ENCODE results near the gene OTOGL.
"Not testable (repeated sequence)": the region's sequence is repeated elsewhere in the genome, so short reads cannot be mapped to it uniquely, and the experiment has no call there.

OTOGL gene, protein sequence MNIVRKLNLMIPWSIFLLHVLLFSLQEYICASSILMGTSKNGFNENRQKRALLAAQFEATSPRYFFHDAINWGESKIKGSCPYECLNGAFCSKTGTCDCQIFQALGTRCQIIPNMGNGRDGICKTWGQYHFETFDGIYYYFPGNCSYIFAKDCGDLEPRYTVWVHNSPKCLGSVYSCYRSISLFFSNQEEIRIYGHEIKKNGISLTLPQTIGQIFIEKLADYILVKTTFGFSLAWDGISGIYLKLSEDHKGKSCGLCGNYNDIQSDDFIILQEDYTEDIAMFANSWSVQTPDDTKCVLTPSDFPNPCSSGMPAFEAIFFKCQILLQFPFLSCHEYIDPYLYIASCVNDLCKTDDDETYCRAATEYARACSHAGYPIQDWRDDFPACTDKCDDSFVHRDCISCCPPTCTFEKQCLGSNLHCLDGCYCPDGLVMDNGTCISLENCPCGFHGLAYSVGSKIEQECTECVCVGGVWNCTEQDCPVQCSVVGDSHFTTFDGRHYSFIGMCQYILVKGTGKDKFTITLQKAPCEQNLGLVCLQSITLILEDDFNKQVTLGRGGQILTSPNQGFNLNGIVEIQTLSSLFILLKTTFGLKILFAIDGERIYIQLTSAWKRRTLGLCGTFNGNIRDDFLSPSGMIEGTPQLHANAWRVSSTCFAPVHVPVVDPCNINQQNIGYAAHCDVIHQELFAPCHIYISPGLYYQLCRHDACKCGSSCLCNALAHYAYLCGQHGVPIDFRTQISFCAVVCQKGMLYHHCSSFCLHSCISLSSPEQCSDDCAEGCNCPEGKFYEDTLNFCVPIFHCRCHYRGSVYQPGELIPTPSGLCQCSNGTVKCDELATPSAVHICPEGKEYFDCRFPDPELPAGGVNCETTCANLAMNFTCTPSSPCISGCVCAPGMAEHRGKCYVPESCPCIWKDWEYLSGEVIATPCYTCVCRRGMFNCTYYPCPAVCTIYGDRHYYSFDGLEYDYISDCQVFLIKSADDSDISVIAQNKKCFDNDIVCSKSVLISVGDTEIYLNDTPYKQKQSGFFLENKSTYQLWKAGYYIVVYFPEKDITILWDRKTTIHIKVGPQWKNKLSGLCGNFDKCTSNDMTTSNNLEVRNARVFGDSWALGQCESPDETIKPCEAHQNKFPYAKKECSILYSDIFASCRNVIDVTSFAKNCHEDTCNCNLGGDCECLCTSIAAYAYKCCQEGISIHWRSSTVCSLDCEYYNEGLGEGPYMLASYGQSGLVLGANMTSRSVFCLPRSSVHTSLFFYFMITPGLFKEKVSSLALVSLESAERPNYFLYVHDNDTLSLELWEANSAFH (N-terminal part only)

DNA sequence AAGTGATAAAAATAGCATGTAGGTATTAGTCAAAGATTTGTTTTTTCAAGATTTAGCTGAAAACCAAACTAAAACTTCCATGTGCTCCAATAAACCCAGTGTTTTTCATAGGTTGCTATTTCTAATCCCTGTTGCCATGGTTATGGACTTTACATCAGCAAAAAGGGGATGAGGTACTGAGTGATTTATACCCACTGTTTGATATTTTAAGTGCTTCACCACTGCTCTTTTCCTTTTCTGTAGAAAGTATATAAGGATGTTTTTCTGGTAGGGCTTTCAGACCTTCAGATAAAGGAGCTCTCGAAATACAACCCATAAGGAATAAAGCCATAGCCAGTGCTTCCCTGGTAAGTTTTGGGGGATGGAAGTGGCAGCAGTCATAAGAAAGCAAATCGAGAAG lies at the start of gene OTOGL:
TSS of gene OTOGL (plus strand) at position 279 of the 400 bp plus-strand sequence. CDS start 109,895 bp downstream, outside the sequence.
- no peak for DNase-seq (ENCODE audit: low spot score)

DNA sequence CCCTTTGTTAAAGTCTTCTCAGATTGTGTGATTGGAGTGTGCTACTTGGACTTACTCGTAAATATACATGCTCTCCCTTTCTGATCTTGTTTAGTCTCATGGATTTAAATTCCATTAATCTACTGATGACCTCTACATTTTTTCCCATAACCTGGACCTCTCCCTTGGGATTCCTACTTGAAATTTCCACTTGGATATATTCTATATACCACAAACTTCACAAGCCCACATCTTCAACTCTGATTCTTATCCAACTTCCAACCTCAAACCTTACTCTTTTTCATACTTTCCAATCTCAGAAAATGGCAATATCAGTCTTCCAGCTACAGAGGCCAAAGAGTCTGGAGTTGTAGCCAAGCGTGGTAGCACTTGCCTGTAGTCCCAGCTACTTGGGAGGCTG lies 49.1 kb upstream of the OTOGL start:
- DNase-seq (ENCODE audit: low spot score): no peak

DNA sequence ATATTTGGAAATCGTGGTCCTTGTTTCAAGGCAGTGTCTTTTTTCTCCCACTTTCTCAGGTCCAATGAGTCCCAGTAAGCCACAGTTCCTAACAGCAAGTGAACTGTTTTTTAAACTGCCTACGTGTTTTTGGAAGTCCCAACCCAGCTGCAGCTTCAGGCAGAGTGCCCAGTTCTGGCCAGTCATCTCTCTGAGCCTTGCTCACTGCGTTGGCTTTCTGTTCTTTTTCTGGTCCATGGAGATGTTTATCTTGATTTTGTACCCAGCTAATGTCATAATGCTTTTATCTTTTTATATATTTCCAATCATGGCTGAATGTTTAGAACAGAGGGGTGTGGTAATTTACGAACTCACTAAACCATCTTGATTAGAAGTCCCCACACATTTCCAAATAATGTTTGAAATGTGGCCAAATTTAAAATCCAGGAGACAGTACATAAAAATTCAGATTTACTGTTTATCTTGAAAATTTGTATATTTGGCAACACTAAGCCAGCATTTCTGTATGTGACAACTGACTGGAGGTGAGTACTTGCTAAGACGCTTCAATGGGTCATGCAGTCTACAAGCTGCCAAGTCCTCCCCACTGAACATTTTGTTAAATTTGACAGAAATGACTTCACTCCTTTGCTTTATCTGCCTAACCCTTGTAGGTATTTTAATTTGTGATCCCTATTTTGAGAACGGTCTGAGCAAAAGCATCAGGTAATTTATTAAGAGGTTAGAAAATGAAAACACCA lies 46.1 kb upstream of the OTOGL start:
- no peak for DNase-seq (ENCODE audit: low spot score)

DNA sequence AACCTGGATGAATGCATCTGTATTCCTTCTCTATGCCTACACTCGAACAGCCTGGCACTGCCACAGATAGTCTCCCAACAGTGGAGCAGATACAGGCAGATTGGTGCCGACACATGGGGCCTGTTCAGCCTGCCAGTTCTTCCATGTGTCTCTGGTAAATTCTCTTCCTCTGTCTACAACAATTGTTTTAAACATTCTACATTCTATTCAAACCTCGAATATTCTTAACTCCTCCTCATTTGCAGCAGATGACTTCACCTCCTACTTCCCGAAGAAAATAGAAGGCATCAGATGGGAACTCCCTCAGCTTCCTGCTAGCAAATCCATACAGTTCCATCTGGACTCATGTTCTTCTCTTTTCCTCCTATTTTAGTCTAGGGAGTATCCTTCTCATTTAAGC lies 43.1 kb upstream of the OTOGL start:
- no peak for DNase-seq (ENCODE audit: low spot score)

DNA sequence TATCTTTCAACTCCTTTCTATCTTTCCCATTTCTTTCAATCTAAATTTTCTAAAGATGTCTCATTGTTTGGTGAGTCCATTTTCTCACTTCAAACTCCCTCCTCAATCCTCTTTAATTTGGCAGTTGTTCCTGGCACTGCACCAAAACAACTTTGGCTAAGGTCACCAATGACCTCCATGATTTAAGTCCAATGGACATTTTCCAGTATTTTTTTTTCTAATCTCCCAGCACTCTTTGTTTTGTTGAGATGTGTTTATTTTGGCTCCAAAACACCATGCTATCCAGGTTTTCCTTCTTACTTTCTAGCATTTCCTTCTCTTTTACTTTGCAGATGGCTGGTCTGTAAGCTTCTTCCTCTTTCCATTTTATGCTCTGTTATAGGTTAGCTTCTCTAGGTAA lies 42.5 kb upstream of the OTOGL start:
- DNase-seq (ENCODE audit: low spot score): no peak

DNA sequence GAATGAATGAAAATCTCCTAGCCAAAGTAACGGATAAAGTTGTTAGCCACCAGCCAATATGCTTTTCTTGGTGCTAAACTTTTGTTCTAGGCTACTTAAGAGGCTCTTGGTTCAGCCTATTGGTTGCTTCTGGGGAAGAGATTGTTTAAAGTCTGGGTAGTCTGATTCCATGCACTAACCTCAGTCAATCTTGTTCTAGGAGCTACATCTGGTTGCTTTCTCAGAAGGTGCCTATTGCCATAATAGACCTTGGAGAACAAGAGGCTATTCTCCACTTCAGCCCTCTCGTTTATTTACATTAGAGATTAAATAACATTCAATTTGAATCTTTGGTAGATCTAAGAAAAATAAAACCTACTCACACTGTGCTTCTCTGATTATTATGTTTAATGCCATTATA lies 40.8 kb upstream of the OTOGL start:
- no peak for DNase-seq (ENCODE audit: low spot score)

DNA sequence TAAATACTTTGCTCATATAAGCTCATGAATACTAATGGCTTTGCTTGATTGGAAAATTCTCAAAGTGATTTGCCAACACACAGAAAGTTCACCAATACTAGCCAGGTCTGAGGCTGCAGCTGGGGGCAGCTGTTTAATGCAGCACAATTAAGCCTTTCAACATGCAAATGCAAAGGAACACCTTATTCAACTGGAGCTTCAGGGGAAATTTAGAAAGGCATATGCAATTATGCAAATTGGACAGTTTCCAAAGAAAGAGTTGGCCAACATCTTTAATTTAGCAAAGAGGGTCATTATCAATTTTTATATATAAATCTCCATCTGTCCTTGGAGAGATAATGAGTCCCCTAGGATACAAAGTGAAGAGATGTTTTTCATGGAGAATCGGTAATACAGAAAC lies 40.2 kb upstream of the OTOGL start:
- no peak for DNase-seq (ENCODE audit: low spot score)

DNA sequence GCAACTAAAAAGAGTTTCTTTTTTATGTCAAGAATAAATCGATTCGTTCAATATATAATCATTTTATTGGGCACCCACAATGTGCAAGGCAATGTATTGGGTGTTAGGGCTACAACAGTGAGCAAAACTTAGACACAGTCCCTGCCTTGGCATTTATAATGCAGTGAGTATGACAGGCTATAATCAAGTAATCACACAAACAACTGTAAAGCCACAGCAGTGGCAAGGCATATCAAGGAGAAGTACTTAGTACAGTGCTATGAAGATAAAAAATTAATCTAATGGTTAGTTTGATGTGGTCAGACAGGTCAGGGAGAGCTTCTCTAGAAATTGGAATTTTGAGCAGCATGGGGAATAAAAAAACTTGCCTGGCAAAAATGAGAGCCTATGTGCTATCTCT lies 39.5 kb upstream of the OTOGL start:
- no peak for DNase-seq (ENCODE audit: low spot score)

DNA sequence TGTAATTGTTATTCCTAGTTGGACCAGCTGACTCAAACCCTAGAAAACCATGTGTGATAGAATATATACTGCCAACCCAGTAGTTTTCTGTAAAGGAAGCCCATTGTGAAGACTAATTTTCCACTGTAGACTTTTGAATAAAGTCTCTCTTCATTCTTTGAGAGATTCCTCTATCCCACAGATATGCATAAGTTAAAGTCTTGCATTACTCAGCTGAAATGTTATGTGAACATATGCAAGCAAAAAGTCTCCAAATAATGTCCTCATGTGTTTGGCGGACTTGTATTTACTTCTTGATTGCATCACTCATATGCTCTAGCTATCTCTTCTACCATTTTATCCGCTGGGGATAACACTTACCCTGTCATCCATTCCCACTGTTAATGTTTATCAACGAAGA lies 35.1 kb upstream of the OTOGL start:
- no peak for DNase-seq (ENCODE audit: low spot score)

DNA sequence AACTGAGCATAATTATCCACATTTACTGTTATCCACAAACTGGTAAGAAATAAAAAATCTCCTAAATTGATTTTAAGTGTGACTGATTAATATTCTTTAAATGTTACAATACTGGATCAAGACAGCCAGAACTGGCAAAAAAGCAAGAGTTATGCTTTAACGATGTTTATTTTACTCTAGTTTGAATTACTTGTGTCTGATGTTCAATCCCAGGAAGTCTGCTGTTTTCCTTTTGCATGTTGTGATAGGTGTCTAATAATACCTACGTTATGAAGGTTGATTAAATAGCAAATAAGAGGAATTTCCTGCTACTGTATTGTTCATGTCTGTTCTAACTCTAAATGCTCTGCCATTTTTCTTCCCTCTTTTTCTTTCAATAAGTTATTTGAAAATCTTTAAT lies 34.4 kb upstream of the OTOGL start:
- no peak for DNase-seq (ENCODE audit: low spot score)

DNA sequence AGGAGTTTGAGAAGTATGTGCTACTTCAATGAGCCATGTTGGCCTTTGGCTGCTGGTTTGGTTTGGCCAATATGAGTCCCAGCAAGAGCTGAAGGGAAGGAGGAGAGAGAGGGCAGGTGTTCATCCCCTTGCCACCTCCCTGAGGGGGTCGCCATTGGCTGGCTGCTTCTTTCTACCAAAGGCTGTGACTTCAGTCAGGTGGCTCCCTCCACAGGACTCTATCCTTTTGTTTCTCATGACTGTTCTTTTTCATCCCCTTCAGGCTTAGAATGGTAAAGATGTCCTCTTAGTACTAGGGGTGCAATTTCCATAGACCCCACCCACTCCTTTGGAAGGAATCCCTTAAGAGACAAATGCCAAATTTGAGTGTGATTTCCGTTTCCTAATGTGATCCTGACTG lies 31.2 kb upstream of the OTOGL start:
- no peak for DNase-seq (ENCODE audit: low spot score)

DNA sequence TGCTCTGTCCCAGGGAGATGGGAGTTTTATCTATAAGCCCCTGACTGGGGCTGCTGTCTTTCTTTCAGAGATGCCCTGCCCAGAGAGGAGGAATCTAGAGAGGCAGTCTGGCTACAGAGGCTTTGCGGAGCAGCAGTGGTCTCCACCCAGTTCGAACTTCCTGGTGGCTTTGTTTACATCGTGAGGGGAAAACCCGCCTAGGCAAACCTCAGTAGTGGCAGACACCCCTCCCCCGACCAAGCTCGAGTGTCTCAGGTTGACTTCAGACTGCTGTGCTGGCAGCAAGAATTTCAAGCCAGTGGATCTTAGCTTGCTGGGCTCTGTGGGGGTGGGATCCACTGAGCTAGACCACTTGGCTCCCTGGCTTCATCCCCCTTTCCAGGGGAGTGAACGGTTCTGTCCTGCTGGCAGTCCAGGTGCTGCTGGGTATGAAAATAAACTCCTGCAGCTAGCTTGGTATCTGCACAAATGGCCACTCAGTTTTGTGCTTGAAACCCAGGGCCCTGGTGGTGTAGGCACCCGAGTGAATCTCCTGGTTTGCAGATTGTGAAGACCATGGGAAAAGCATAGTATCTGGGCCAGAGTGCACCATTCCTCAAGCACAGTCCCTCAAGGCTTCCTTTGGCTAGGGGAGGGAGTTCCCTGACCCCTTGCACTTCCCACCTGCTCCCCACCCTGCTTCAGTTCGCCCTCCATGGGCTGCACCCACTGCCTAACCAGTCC lies 15.3 kb upstream of the OTOGL start:
- DNase-seq (ENCODE audit: low spot score): not testable (repeated sequence)

DNA sequence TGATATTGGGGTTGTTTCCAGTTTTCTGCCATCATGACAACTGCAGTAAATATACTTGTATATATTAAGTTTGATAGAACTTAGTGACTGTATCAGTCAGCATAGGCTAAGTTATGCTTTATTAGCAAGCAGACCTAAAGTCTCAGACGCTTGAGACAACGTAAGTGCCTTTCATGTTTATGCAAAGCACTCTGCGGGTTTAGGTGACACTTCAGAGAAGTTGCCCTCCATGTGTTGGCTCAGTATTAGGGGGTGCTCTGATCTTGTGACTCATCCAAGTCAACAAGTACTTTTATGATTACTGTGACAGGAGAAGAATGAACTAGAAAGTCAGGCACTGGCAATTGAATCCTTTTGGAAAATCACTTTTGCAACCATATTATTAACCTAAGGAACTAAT lies 13.3 kb upstream of the OTOGL start:
- no peak for DNase-seq (ENCODE audit: low spot score)

DNA sequence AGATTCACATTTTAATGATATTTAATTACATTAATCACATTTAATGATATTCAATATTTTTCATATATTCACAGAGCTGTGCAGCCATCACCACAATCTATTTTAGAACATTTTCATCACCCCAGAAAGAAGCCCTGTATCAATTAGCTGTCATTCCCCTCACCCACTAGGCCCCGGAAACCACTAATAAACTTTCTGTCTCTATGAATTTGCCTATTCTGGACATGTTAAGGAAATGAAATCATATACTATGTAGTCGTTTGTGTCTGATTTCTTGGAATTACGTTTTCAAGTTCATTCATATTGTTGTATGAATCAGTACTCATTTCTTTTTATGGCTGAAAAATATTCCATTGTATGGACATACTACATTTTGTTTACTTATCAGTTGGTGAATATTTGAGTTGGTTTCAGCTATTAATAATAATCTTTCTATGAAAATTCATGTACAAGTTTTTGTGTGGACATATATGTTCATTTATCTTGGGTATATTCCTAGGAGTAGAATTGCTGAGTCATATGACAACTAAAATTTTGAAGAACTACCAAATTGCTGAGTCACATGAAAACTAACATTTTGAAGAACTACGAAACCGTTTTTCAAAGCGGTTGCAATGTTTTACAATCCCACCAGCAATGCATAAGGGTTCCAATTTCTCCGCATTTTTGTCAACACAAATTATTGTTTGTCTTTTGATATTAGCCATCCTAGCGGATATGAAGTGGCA lies 11.7 kb upstream of the OTOGL start:
- DNase-seq (ENCODE audit: low spot score): peak; percentile 13

DNA sequence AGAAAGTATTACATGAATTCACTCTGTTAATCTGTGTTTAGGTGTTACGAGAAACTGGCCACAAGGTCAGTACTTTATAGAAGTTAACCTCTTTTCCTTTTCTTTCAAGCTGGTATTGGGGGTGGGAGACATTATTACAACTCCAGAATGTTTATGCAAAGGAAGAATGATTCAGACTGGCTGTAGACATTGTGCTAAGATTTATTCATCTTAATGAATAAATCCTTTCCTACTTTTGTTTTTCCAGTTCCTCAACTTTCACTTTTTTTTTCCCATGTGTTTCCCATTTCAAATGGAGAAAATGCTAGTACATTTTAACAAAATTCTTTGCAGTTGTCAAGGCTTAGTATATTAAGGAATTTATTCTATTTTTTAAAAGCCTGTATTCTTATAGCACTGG lies 1.3 kb downstream of the OTOGL start:
- DNase-seq (ENCODE audit: low spot score): no peak

DNA sequence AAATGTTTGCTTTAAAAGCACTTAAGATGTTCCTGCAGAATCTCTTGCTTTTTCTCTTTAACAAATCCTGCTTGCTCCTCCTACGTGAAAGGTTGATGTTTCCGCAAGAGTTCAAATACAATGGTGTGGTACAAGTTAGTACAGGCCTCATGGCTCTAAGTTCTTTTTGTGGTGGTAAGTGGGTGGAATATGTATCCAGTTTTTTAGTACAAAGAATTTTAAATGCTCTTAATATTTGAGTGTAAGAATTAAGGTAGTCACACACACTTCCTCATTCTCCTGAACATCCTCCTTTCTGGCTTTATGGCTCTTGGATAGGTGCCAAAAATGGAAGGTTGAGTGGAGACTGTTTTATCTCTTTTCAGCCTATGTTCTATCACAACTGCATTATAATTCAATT lies 1.8 kb downstream of the OTOGL start:
- DNase-seq (ENCODE audit: low spot score): no peak

DNA sequence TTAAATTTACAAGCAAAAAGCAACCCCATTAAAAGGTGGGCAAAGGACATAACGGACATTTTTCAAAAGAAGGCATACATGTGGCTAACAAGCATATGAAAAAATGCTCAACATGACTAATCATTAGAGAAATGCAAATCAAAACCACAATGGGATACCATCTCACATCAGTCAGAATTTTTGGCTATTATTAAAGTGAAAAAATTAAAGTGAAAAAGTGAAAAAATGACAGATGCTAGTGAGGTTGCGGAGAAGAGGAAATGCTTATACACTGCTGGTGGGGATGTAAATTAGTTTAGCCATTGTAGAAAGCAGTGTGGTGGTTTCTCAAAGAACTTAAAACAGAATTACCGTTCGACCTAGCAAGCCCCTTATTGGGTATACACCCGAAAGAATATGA lies 7.9 kb downstream of the OTOGL start:
- no peak for DNase-seq (ENCODE audit: low spot score)

DNA sequence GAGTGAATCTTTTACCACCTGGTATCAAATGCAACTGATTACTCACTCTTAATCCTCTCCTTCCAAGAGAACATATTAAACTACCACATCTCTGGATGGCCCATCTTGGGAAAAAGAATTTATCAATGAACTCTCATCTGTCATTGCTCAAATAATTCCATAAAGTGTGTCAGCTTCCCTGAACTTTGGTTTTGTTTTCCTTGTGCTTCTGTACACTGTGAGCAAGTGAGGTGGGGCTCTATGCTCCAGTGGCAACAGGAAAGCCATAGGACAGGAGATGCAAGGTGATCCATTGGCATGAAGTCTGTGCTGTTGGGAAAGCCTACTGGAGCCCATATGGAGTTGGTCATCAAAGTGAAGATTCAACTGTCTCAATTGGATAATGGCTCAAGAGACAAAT lies 17.4 kb downstream of the OTOGL start:
- no peak for DNase-seq (ENCODE audit: low spot score)

DNA sequence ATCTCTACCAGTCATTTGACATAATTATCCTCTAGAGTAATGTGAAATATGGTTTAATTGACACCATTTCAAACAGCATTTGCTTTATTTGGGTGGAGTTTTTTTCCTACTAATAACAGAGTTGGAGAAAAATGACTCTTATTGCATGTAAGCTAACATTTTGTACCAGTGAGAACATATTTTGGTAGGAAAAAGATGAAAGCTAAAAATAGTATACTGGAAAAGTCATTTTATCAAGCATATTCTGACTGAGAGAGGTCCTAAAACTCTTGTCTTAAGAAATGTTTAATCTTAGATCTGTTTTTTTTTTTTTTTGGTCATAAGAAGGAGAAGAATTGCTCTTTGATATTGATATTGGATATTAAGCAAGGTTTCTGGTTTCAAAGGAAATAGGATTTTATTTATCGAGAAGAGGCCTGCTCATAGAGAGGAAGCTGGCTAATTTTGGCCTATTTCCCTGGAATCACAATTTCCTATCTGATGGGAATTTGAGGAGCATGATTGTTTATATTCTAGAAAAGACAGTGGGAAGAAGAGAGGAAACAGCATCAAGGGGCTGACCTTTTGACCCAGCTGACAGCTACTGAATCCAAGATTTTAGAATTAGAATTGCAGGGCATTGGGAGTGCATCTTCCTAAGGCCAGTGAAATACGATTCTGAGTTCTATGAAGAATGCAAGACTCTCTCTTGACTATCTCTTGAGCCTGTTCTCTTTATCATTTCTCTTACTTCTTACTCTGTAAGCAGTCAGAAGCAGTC lies 19.4 kb downstream of the OTOGL start:
- no peak for DNase-seq (ENCODE audit: low spot score)

DNA sequence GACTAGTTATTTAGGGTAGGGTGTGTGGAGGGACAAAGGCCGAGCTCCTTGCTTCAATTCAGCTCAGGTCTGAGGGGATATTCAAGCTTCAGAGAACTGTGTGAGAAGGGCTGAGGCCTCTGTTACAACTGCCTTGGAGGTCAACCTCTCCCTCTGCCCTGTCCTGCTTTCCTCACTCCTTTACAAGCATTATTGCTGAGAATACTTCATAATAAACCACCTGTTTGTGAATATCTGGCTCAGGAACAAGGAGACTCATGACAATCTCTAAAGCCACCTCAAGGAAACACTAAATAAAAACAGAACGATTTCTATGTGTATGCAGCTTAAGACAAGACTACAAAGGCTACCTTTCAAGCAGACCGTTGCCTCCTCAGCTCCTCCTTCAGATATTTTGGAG lies 21.7 kb downstream of the OTOGL start:
- no peak for DNase-seq (ENCODE audit: low spot score)
